Measurements from ENCODE around the gene FLG2.

Gene FLG2

GRCh38 chr1:152388889-152389288 lies 29.1 kb upstream of the FLG2 start:
- Histone ChIP-seq H3K9me3 (ENCODE audit: insufficient read depth, low read depth, low read length) (no peaks in the 10 kb centered on the region), H3K9ac (ENCODE audit: low read depth, low read length, poor library complexity, severe bottlenecking) (no peak overlapping the region), H2AFZ (ENCODE audit: low read length) (no peak overlapping the region), H3F3A (ENCODE audit: low read depth) (no peaks in the 10 kb centered on the region), H3K79me2 (ENCODE audit: insufficient read depth, low read length) (no peaks in the 10 kb centered on the region), H3K36me3 (ENCODE audit: insufficient read depth, low read length) (no peaks in the 10 kb centered on the region), H4K20me1 (ENCODE audit: insufficient read depth, low read length, poor library complexity, severe bottlenecking) (no peaks in the 10 kb centered on the region), H3K4me1 (ENCODE audit: insufficient read depth, low read length, poor library complexity, severe bottlenecking) (peaks cover 4% of the 10 kb centered on the region), H3K4me2 (ENCODE audit: low read depth, low read length, poor library complexity, severe bottlenecking) (no peak overlapping the region), H3K4me3 (ENCODE audit: low read length, poor library complexity, severe bottlenecking) (no peak overlapping the region), H3K9me2 (replicated peaks; ENCODE audit: low read depth, low read length) (no peaks in the 10 kb centered on the region), H3K27me3 (ENCODE audit: insufficient read depth, low read length, poor library complexity, severe bottlenecking) (peaks cover 37% of the 10 kb centered on the region)
- TF ChIP-seq CTCF (conservative IDR thresholded peaks at IDR 0.05; ENCODE audit: low read length) (no peak), EZH2phosphoT487 (IDR thresholded peaks at IDR 0.05; ENCODE audit: borderline replicate concordance) (no peak)

- H3K9me2 ChIP-seq (replicated peaks; ENCODE audit: low read depth, low read length) = no peaks in the 10 kb centered on the region
- H3K4me2 ChIP-seq (ENCODE audit: low read depth, low read length, poor library complexity, severe bottlenecking) = no peak overlapping the region
- H3K36me3 ChIP-seq (ENCODE audit: insufficient read depth, low read length) = no peaks in the 10 kb centered on the region
- H3K79me2 ChIP-seq (ENCODE audit: insufficient read depth, low read length) = no peaks in the 10 kb centered on the region
- no peak overlapping the region for H3K4me3 ChIP-seq (ENCODE audit: low read length, poor library complexity, severe bottlenecking)
- H3K9me3 ChIP-seq (ENCODE audit: insufficient read depth, low read depth, low read length) = no peaks in the 10 kb centered on the region
- no peak overlapping the region for H3K9ac ChIP-seq (ENCODE audit: low read depth, low read length, poor library complexity, severe bottlenecking)
- no peaks in the 10 kb centered on the region for H3K4me1 ChIP-seq (ENCODE audit: insufficient read depth, low read length, poor library complexity, severe bottlenecking)
- H4K20me1 ChIP-seq (ENCODE audit: insufficient read depth, low read length, poor library complexity, severe bottlenecking) = no peaks in the 10 kb centered on the region
- no peak overlapping the region for H2AFZ ChIP-seq (ENCODE audit: low read length)
- TF ChIP-seq EZH2phosphoT487 (IDR thresholded peaks at IDR 0.05; ENCODE audit: borderline replicate concordance) = no peak
- TF ChIP-seq CTCF (conservative IDR thresholded peaks at IDR 0.05; ENCODE audit: low read length) = no peak
- peaks cover 37% of the 10 kb centered on the region for H3K27me3 ChIP-seq (ENCODE audit: insufficient read depth, low read length, poor library complexity, severe bottlenecking)
- H3F3A ChIP-seq (ENCODE audit: low read depth) = no peaks in the 10 kb centered on the region
Observed at GRCh38 chr1:152386940-152387339, 27.1 kb upstream of the FLG2 start.

GRCh38 chr1:152380932-152381331 lies 21.1 kb upstream of the FLG2 start:
- TF ChIP-seq EZH2phosphoT487 (IDR thresholded peaks at IDR 0.05; ENCODE audit: borderline replicate concordance) (no peak), CTCF (conservative IDR thresholded peaks at IDR 0.05; ENCODE audit: low read length) (no peak)
- no peak overlapping the region for H3K4me3 ChIP-seq (ENCODE audit: low read length, poor library complexity, severe bottlenecking)
- H3K27me3 ChIP-seq (ENCODE audit: insufficient read depth, low read length, poor library complexity, severe bottlenecking) = no peaks in the 10 kb centered on the region
- H4K20me1 ChIP-seq (ENCODE audit: insufficient read depth, low read length, poor library complexity, severe bottlenecking) = no peaks in the 10 kb centered on the region
- H3K36me3 ChIP-seq (ENCODE audit: insufficient read depth, low read length) = no peaks in the 10 kb centered on the region
- H3K9ac ChIP-seq (ENCODE audit: low read depth, low read length, poor library complexity, severe bottlenecking) = no peak overlapping the region
- H3K9me3 ChIP-seq (ENCODE audit: insufficient read depth, low read depth, low read length) = no peaks in the 10 kb centered on the region
- H3K4me1 ChIP-seq (ENCODE audit: insufficient read depth, low read length, poor library complexity, severe bottlenecking) = no peaks in the 10 kb centered on the region
- no peak overlapping the region for H3K4me2 ChIP-seq (ENCODE audit: low read depth, low read length, poor library complexity, severe bottlenecking)
- H2AFZ ChIP-seq (ENCODE audit: low read length) = no peak overlapping the region
- H3F3A ChIP-seq (ENCODE audit: low read depth) = no peaks in the 10 kb centered on the region
- no peaks in the 10 kb centered on the region for H3K79me2 ChIP-seq (ENCODE audit: insufficient read depth, low read length)
- H3K9me2 ChIP-seq (replicated peaks; ENCODE audit: low read depth, low read length) = no peaks in the 10 kb centered on the region
